ENCODE results near the gene UBE2Q1.

The UBE2Q1 gene

GRCh38 chr1:154501423-154502065 lies 56.9 kb downstream of the UBE2Q1 start:
- DNase-seq = no peak

- no peak for DNase-seq
Measured at GRCh38 chr1:154500533-154500932, 57.9 kb downstream of the UBE2Q1 start.

- no peak for DNase-seq
Measured at GRCh38 chr1:154499446-154499845, 59.0 kb downstream of the UBE2Q1 start.

Measured in femur (tissue), 1 donor.